Activated T-cell treated with anti-CD3 and anti-CD28 coated beads, Interleukin-2, amount 50 U/mL, for 72 hours (primary cell): ENCODE data around the gene AFF1. TPM values are rescaled to one million over a fixed set of nuclear protein-coding genes. Genes with fewer than 3 reads are reported as not detected.

Source experiments
- ATAC-seq, 2 donors: fragments of 150-1000 bp; cut with Tn5 transposase; replicated peaks in 1 of 2; 2 replicates each; pipeline ENCODE4 v1.10.0; 2021; ENCODE audit warnings: moderate library complexity in 2 of 2, mild to moderate bottlenecking in 1 of 2
- DNase-seq, 2 donors: peaks; one replicate each; pipeline ENCODE4 v3.0.0; 2021 to 2022; ENCODE audit warnings: mixed read lengths in 1 of 2
- H3K27ac Mint-ChIP-seq: one replicate; pipeline ENCODE4 v1.8.0; 2022; ENCODE audit warnings: mild to moderate bottlenecking, moderate library complexity, mixed read lengths
- H3K27me3 Mint-ChIP-seq: one replicate; pipeline ENCODE4 v1.8.0; 2022; ENCODE audit warnings: low read depth, mixed read lengths
- H3K36me3 Mint-ChIP-seq, 2 donors: one replicate each; pipeline ENCODE4 v1.8.0; 2022; ENCODE audit warnings: mixed read lengths in 2 of 2, mild to moderate bottlenecking in 1 of 2; ENCODE audit not compliant: insufficient read depth in 2 of 2
- H3K4me1 Mint-ChIP-seq: one replicate; pipeline ENCODE4 v1.8.0; 2022; ENCODE audit warnings: low read depth, mixed read lengths
- H3K4me3 Mint-ChIP-seq, 2 donors: one replicate each; pipeline ENCODE4 v1.8.0; 2022; ENCODE audit warnings: mild to moderate bottlenecking in 2 of 2, mixed read lengths in 2 of 2, moderate library complexity in 2 of 2
- H3K9me3 Mint-ChIP-seq, 2 donors: one replicate each; pipeline ENCODE4 v1.8.0; 2022; ENCODE audit warnings: mixed read lengths in 2 of 2
- total RNA-seq, 2 donors: library from RNA; stranded (reverse); gene quantifications; one replicate each; pipeline ENCODE4 v1.2.3, GENCODE V29; 2022

The AFF1 gene
- total RNA-seq, 2 donors from 2014 or later: 57.5 to 68.6 TPM

DNA sequence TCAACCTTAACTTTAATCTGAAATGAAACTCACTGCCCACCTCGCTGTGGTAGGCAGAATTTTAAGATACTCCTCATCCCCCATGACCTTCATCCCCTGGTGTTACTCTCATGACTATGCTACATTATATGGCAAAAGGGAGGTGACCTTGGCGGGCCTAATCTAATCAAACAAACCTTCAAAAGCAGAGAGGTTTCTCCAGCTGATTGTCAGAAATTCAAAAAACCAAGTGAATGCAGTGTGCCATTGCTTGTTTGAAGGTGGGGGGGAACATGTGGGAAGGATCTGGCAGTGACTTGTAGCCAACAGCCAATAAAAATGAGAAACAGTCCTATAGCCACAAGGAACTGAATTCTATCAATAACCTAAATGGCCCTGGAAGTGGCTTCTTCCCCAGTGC, 237.1 kb downstream of the AFF1 start:
- H3K4me1 Mint-ChIP-seq: peaks cover under 1% of the 10 kb centered on the region
- ATAC-seq: no peak
- H3K9me3 Mint-ChIP-seq: no peaks in the 10 kb centered on the region
- DNase-seq: no peak
- H3K4me3 Mint-ChIP-seq: no peak overlapping the region
- peaks cover 0 to 6% of the 10 kb centered on the region in 2 donors for H3K36me3 Mint-ChIP-seq
- H3K27ac Mint-ChIP-seq: no peak overlapping the region
- no peaks in the 10 kb centered on the region for H3K27me3 Mint-ChIP-seq

DNA sequence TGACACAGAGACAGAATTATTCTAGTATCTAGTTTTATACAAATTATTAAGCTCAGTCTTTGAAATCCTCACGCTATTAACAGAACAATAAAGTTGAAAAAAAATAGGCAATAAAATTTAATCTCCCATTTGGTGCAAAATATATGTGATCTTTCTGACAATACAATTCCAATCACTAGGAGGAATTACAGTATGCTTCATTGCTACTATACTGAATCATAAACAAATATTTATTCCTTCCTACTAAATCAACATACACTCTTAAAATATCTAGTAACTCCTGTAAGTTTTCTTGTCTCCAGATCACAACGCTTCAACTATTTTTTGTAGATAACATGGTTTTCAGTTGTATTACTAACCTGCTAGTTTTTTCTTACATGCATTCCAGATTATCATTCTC, 239.9 kb downstream of the AFF1 start:
- no peak for DNase-seq
- no peaks in the 10 kb centered on the region for H3K27me3 Mint-ChIP-seq
- no peak overlapping the region for H3K27ac Mint-ChIP-seq
- no peaks in the 10 kb centered on the region for H3K9me3 Mint-ChIP-seq
- no peaks in the 10 kb centered on the region for H3K4me1 Mint-ChIP-seq
- H3K4me3 Mint-ChIP-seq: no peak overlapping the region
- ATAC-seq: no peak
- peaks cover 0 to 6% of the 10 kb centered on the region in 2 donors for H3K36me3 Mint-ChIP-seq

DNA sequence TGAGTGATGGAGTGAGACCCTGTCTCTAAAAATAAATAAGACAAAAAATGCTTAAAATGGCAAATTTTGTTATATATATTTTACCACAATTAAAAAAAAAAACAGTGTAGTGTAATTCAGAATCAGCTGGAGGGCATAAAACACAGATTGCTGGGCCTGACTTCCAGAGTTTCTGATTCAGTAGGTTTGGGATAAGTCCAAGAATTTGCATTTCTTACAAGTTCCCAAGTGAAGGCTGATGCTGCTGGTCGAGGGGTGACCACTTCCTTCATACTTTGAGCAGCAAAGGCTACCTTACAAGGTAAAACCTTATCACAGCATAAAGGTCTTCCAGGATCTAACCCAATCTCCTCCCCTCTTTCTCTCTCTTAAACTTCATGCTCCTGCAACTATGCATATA, 244.9 kb downstream of the AFF1 start:
- Mint-ChIP-seq H3K27me3 (no peaks in the 10 kb centered on the region), H3K9me3 (no peaks in the 10 kb centered on the region), H3K4me1 (no peaks in the 10 kb centered on the region)

DNA sequence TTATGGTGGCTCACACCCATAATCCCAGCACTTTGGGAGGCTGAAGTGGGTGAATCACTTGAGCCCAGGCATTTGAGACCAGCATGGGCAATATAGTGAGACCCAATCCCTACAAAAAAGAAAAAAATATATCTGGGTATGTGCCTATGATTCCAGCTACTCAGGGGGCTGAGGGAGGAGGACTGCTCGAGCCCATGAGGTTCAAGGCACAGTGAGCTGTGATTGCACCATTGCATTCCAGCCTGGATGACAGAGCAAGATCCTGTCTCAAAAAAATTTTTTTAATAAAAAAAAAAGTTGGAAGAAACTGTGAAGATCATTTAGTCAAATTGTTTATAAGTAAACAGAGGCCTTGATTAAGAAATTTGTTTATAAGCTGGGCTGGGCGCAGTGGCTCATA, 246.0 kb downstream of the AFF1 start:
- no peak for ATAC-seq
- H3K4me3 Mint-ChIP-seq: no peak overlapping the region
- H3K9me3 Mint-ChIP-seq: no peaks in the 10 kb centered on the region
- no peaks in the 10 kb centered on the region for H3K27me3 Mint-ChIP-seq
- peaks cover 0 to 1% of the 10 kb centered on the region in 2 donors for H3K36me3 Mint-ChIP-seq
- no peaks in the 10 kb centered on the region for H3K4me1 Mint-ChIP-seq
- no peak overlapping the region for H3K27ac Mint-ChIP-seq
- DNase-seq: no peak

More for the DNA sequence above, 244.9 kb downstream of the AFF1 start:
- Mint-ChIP-seq H3K27ac (no peak overlapping the region), H3K36me3 (peaks cover 0 to 1% of the 10 kb centered on the region in 2 donors), H3K4me3 (no peak overlapping the region)
- ATAC-seq (no peak), DNase-seq (no peak)

DNA sequence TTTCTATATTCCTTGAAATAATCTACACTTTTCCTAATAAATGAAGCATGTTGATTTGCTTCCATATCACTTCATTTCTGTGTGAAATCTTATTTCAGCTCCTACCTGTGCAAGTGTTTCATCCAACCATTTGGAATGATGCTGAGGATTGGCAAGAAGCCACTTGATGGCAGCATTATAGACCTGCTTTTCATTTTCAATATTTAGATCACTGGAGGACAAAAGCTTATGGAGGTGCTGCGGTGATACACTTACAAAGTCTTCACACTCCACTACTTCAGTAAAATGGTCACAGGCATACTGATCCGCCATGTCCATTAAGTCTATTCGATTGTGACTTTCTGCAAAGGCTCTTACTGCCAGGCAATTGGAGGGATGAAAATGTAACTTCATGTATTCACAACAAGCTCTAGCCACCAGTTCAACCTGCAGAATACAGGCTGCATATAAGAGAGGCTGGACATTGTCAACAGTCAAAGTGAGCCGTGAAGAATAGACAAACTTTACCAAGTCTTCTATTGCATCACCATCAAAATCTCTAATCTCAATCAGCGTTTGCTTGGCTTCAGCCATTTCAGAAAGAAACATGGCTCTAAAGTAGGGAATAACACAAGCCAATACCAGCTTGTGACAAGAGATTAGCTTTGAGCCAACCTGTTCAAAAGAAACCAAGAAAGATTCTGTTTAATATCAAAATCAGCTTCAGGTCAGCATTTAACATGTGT, 250.5 kb downstream of the AFF1 start:
- H3K4me1 Mint-ChIP-seq: no peaks in the 10 kb centered on the region
- peaks cover 0 to 1% of the 10 kb centered on the region in 2 donors for H3K36me3 Mint-ChIP-seq
- no peak for DNase-seq
- H3K27ac Mint-ChIP-seq: no peak overlapping the region
- no peaks in the 10 kb centered on the region for H3K9me3 Mint-ChIP-seq
- H3K27me3 Mint-ChIP-seq: no peaks in the 10 kb centered on the region
- ATAC-seq: no peak
- H3K4me3 Mint-ChIP-seq: no peak overlapping the region

DNA sequence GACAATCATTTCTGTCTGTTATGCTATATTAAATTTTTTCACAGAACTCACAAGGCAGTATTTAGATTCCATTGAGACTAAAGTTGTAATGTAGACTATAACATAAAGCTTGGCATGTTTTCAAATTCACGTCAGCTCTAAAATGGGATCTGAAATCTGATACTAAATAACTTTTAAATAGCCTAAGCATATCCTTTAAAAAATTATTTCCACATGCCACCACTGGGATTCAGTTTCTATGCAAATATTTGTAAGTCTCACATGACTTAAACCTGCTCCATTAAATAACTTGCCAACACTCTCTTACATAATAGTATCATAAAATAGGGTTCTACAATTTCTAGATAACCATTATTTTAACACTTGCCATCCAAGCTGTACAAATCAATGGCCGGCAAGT, 253.2 kb downstream of the AFF1 start:
- peaks cover 0 to 2% of the 10 kb centered on the region in 2 donors for H3K36me3 Mint-ChIP-seq
- H3K4me3 Mint-ChIP-seq: no peak overlapping the region
- H3K9me3 Mint-ChIP-seq: no peaks in the 10 kb centered on the region
- no peaks in the 10 kb centered on the region for H3K27me3 Mint-ChIP-seq
- ATAC-seq (no peak), DNase-seq (no peak)
- no peak overlapping the region for H3K27ac Mint-ChIP-seq
- peaks cover 6% of the 10 kb centered on the region for H3K4me1 Mint-ChIP-seq

DNA sequence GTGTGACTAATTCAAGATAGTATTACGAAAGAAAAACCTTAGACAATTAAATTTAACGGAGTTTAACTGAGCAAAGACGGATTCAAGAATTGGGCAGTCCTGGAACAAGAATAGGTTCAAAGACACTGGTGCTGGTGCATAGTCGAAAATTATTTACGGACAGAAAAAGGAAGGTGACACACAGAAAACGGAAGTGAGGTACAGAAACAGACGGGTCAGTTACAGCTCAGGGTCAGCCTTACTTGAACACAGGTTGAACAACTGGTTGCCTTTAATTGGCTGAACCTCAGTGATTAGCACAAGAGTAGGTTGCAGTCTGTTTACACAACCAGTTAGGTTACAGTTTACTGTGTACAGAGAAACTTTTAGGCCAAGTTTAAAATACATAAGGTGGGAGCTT, 254.1 kb downstream of the AFF1 start:
- Mint-ChIP-seq H3K4me1 (peaks cover 6% of the 10 kb centered on the region), H3K4me3 (no peak overlapping the region), H3K27ac (no peak overlapping the region), H3K9me3 (no peaks in the 10 kb centered on the region), H3K36me3 (peaks cover 0 to 2% of the 10 kb centered on the region in 2 donors), H3K27me3 (no peaks in the 10 kb centered on the region)
- no peak for ATAC-seq
- no peak for DNase-seq

Other genes with a start within 250 kb of the AFF1 start
- gene SLC10A6, start 85.6 kb upstream of the AFF1 start, total RNA-seq: under 1 TPM; 0.26 to 0.37 TPM
- under 1 TPM in 1 of 2 donors, not detected in 1; 0.38 TPM for gene C4orf36, start 42.6 kb upstream of the AFF1 start, total RNA-seq